ENCODE results near the gene UNC119B.

The UNC119B gene

GRCh38 chr12:120688527-120689071, 21.7 kb upstream of the UNC119B start:
- no peak for DNase-seq

- no peak for DNase-seq
Measured at GRCh38 chr12:120689397-120690082, 20.7 kb upstream of the UNC119B start.

DNA sequence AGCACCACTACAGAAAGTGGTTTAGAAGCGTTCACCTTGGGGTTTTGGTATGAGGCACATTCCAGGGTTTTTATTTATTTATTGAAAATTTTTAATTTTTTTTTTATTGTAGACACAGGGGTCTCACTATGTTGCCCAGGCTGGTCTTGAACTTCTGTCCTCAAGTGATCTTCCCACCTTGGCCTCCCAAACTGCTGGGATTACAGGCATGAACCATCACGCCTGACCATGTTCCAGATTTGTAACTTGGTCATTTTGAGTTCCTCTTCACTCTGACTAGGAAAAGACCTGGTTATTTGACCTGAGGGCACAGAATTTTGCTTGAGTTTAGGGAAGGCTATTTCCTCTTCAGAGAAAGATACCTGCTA, 20.2 kb upstream of the UNC119B start:
- DNase-seq: no peak

GRCh38 chr12:120690978-120691377, 19.3 kb upstream of the UNC119B start:
- DNase-seq: no peak

GRCh38 chr12:120692524-120693033, 17.7 kb upstream of the UNC119B start:
- no peak for DNase-seq

DNA sequence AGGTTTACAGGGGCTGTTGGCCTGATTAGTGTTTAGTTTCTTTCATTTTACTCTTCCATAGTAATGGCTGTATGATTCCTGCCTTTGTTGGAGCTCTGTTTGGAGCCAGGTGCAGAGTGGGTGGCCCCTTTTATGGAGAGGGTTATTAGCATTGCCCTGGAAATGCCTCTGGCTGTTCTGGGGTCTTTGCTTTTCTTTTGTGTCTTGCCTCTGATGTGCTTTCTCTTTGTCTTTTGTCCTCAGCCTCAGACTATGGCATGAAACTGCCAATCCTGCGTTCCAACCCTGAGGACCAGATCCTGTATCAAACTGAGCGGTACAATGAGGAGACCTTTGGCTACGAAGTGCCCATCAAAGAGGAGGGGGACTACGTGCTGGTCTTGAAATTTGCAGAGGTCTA, 16.4 kb upstream of the UNC119B start:
- DNase-seq: no peak

DNA sequence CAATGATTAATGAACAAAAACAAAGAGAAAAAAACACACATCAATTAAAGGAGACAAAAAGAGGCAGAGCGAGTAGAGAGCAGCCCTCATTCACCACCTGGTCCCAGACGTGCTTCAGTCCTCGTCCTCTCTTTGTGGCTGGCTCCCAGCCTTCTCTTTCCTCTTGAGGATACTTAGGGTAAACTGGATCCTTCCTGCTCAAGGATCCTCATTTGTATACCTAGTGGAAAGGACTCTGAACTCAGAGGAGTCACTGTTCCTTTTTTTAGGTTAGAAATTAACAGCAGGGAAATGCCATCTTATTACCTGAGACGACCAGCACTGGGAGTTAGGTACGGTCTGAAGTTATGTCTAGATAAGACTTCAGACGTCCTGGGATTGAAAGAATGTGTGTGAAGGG, 13.6 kb upstream of the UNC119B start:
- no peak for DNase-seq

DNA sequence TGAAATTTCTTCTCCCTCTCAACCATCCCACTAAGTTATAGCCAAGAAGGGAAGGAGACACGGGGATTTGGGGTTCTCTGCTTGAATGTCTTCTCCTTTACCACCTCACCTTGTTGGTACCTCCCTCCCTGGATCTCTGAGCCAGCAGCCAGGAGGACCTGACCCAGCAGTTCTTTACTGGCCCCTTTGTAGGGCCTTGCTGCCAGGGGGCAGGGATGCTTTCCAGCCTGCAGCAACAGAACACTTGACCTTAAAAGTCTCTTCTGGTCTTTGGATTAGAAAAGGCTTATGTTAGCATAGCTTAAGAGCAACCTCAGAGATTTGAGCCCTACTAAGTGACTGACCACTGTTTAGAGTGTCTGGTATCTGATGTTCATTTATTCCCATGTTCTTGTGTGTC, 12.9 kb upstream of the UNC119B start:
- no peak for DNase-seq

- no peak for DNase-seq
Measured at GRCh38 chr12:120698665-120699064, 11.6 kb upstream of the UNC119B start.

GRCh38 chr12:120699553-120699952, 10.7 kb upstream of the UNC119B start:
- DNase-seq: no peak

GRCh38 chr12:120700886-120701285, 9.4 kb upstream of the UNC119B start:
- DNase-seq: no peak

- DNase-seq: no peak
Measured at GRCh38 chr12:120702637-120703036, 7.6 kb upstream of the UNC119B start.

DNA sequence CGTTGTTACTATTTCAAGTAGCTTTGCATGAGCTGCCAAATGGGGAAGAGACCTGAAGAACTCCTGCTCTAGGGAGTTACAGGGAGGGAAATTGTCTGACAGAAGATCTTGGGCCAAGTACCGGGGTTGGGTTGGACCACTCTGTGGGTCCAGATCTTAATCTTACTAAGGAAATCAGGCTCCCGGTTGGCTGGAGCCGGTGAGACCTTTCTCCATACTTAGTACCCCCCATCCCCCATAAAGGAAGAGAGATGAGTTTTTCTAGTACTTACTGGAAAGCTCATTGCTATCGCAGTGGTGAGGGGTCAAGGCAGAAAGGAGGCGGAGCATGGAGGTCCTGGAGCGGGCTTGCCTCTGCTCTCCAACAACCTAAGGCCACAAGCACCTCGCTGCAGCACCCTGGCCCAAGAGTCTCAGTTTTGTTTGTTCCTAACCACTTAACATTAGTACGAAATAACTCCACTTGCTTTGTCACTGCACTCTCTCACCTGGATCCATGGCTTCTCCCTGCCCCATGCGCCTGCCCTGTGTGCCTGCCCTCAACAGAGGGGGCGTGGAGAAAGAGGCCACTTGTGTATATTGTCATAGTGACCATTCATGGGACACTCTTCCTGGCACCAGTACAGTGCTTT, 6.8 kb upstream of the UNC119B start:
- DNase-seq: no peak

GRCh38 chr12:120705618-120706017, 4.6 kb upstream of the UNC119B start:
- DNase-seq: no peak

- DNase-seq: no peak
Measured at GRCh38 chr12:120706029-120706428, 4.2 kb upstream of the UNC119B start.

DNA sequence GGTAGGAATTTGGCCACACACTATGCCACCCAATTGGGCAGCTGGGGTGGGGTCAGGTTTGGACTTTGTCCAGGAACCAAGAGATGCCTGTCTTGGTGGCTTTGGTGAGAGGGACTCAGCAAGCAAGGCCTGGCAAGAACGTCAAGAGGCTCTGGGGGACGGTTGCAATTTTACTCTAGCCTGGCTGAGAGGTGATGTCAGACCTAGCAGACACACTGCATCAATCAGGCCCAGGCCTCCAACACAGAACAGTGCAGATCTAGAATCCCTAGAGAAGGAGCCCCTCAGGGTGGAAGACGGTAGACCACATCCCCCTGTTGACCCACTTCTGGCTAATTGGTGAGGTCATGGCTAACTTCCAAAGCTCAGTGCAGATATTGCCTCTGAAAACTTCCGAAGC, 1.6 kb upstream of the UNC119B start:
- DNase-seq: no peak

GRCh38 chr12:120710805-120711296, 593 bp downstream of the UNC119B start:
- DNase-seq: no peak

DNA sequence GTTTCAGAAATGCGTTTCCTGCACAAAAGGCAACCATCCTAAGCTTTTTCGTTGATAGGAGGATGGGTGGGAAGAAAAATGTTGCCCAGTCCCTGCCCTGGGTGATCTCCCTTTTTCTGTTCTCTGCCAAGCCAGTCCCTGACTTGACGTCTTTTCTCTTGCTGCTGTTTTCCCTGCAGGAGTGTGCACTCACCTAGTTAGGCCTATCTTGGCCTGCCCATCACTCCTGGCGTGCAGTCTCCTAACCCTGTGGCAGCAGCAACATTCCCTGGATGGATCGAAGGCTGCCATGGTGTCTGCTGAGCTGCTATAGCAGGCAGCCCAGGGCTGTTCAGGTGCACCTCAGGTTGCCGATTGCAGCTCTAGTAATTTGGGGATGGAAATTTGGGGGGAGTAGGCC, 1.2 kb downstream of the UNC119B start:
- no peak for DNase-seq

DNA sequence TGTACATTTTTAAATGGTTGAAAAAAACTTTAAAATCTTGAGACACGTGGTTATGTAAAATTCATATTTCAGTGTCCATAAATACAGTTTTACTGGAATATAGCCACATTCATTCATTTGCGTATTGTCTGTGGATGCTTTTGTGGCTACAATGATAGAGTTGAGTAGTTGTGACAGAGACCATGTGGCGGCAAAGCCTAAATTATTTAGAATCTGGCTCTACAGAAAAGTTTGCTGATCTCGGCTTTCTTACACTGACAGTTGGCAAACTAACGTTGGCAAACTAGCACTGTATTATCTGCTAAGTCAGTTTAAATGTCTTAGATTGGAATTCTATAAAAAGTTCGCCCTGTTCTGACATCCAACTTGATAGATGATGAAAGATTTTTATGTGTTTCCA, 2.4 kb downstream of the UNC119B start:
- DNase-seq: no peak

DNA sequence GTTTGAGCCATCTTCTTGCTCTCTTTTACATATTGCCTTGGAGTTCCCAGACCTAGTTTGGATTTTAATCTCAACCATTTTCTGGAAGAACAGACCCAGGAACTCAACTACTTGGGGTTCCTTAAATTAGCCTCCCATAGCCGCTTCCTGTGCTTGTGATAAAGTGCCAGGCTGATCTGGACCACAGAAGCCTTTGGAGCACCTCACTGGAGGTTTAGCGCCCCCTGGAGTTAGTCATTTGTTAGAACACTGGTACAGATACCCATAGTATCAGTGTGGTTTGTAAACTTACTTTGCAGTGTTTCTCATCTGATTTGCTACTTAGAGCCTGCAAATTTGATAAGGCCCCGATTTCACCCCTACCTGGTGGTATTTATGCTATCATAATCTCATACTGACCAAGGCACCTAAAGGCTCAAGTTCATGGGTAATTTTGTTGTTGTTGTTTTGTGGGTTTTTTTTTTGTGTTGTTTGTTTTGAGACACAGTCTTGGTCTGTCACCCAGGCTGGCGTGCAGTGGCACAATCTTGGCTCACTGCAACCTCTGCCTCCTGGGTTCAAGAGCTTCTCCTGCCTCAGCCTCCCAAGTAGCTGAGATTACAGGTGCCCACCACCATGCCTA, 3.7 kb downstream of the UNC119B start:
- peak; percentile 58 to 74 for DNase-seq

- no peak for DNase-seq
Measured at GRCh38 chr12:120718055-120718454, 7.8 kb downstream of the UNC119B start.

DNA sequence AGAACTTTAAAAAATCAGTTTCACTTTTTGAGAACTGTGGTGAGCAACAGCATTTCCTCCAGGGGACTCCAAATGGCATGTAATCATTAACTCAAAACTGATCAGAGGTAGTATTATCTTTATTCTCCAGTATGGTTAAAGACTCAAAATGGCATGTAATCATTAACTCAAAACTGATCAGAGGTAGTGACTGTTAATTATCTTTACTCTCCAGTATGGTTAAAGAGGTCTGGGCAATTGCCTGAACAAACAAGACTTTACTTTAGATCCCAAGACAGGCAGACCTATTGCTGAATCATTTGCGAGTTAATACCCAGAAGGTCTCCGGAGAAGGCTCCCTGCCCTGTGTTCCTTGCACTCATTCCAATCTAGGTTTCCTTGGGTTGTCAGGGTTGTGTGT, 8.8 kb downstream of the UNC119B start:
- no peak for DNase-seq

- no peak for DNase-seq
Measured at GRCh38 chr12:120719496-120720233, 9.4 kb downstream of the UNC119B start.

Measured in hippocampal formation (tissue), 2 donors.